ENCODE results near the gene S100A5.
"Not testable (repeated sequence)": the region's sequence is repeated elsewhere in the genome, so short reads cannot be mapped to it uniquely, and the experiment has no call there.

S100A5 gene

GRCh38 chr1:153583514-153583913, 42.8 kb upstream of the S100A5 start:
- H3K4me1 ChIP-seq (ENCODE audit: control insufficient read depth, insufficient read depth, low read length); H3K4me3 ChIP-seq (ENCODE audit: low read depth, low read length); H3K9me3 ChIP-seq (ENCODE audit: control insufficient read depth, insufficient read depth, low read depth, low read length); H3K27ac ChIP-seq (ENCODE audit: extremely low read depth, low read depth, low read length); POLR2A ChIA-PET; H3K36me3 ChIP-seq (ENCODE audit: control insufficient read depth in 2 of 2, insufficient read depth in 1 of 2, low read length in 2 of 2): not testable (repeated sequence)
- CTCF ChIA-PET: interaction anchor here (0.7 kb wide), 1 partner anchor 73 kb away, joined by 3 read pairs; no protein-coding TSS in a partner anchor

- H3K4me1 ChIP-seq (ENCODE audit: control insufficient read depth, insufficient read depth, low read length); POLR2A ChIA-PET; CTCF ChIA-PET: not testable (repeated sequence)
These were observed 42.1 kb upstream of the S100A5 start for GRCh38 chr1:153582836-153583235.

GRCh38 chr1:153578936-153579335, 38.2 kb upstream of the S100A5 start:
- H3K4me3 ChIP-seq (ENCODE audit: low read depth, low read length): no peak overlapping the region
- H3K9me3 ChIP-seq (ENCODE audit: control insufficient read depth, insufficient read depth, low read depth, low read length): no peaks in the 10 kb centered on the region
- no peak overlapping the region for H3K27ac ChIP-seq (ENCODE audit: extremely low read depth, low read depth, low read length)
- ChIA-PET CTCF (interaction anchor here (0.6 to 2.8 kb wide), 5 partner anchors 48 to 276 kb away, joined by 3 to 24 read pairs (median 4); partner anchors contain the start of genes S100A1 and S100A13), POLR2A (interaction anchor here (0.9 kb wide), 1 partner anchor 48 kb away, joined by 3 read pairs; the partner anchor contains the start of gene S100A13)
- no peak for TF ChIP-seq TCF7L2 (IDR thresholded peaks at IDR 0.05; ENCODE audit: borderline replicate concordance, low read depth, low read length)
- TF ChIP-seq KLF16 (tag by site-specific recombination; IDR thresholded peaks at IDR 0.05): no peak
- TF ChIP-seq ZNF394 (tag by site-specific recombination; IDR thresholded peaks at IDR 0.05; ENCODE audit: borderline replicate concordance): no peak
- TF ChIP-seq OSR2 (tag by site-specific recombination; IDR thresholded peaks at IDR 0.05): no peak
- no peak for TF ChIP-seq ZNF664 (tag by site-specific recombination; IDR thresholded peaks at IDR 0.05)
- no peak for TF ChIP-seq ZNF768 (tag by site-specific recombination; IDR thresholded peaks at IDR 0.05)
- TF ChIP-seq GLIS2 (tag by site-specific recombination; IDR thresholded peaks at IDR 0.05): no peak
- TF ChIP-seq ZNF341 (tag by site-specific recombination; IDR thresholded peaks at IDR 0.05; ENCODE audit: low read depth): no peak
- TF ChIP-seq TRIM28 (IDR thresholded peaks at IDR 0.05; ENCODE audit: borderline replicate concordance, low read length): no peak
- TF ChIP-seq ZNF169 (tag by site-specific recombination; IDR thresholded peaks at IDR 0.05): no peak
- no peak for TF ChIP-seq BCL6B (tag by site-specific recombination; IDR thresholded peaks at IDR 0.05)
- TF ChIP-seq ZNF114 (tag by site-specific recombination; IDR thresholded peaks at IDR 0.05): no peak
- TF ChIP-seq ZNF785 (tag by site-specific recombination; IDR thresholded peaks at IDR 0.05): no peak
- no peak for TF ChIP-seq ZNF513 (tag by site-specific recombination; IDR thresholded peaks at IDR 0.05)
- TF ChIP-seq ZNF518A (tag by site-specific recombination; conservative IDR thresholded peaks at IDR 0.05; ENCODE audit: low read depth): no peak
- TF ChIP-seq GFI1B (tag by site-specific recombination; IDR thresholded peaks at IDR 0.05): no peak
- TF ChIP-seq ZNF449 (tag by site-specific recombination; IDR thresholded peaks at IDR 0.05): no peak
- H3K36me3 ChIP-seq (ENCODE audit: control insufficient read depth in 2 of 2, insufficient read depth in 1 of 2, low read length in 2 of 2): no peaks in the 10 kb centered on the region
- H3K4me1 ChIP-seq (ENCODE audit: control insufficient read depth, insufficient read depth, low read length): no peaks in the 10 kb centered on the region

More at GRCh38 chr1:153582836-153583235, 42.1 kb upstream of the S100A5 start:
- H3K9me3 ChIP-seq (ENCODE audit: control insufficient read depth, insufficient read depth, low read depth, low read length); H3K4me3 ChIP-seq (ENCODE audit: low read depth, low read length); H3K27ac ChIP-seq (ENCODE audit: extremely low read depth, low read depth, low read length); H3K36me3 ChIP-seq (ENCODE audit: control insufficient read depth in 2 of 2, insufficient read depth in 1 of 2, low read length in 2 of 2): not testable (repeated sequence)
